Ammon's horn (tissue), 1 donor: ENCODE measurements around the gene TAGLN.

ENCODE experiments used
- DNase-seq: peaks from one replicate; pipeline ENCODE4 v3.0.0-alpha.2; 2016; ENCODE audit warnings: low spot score

TAGLN gene

DNA sequence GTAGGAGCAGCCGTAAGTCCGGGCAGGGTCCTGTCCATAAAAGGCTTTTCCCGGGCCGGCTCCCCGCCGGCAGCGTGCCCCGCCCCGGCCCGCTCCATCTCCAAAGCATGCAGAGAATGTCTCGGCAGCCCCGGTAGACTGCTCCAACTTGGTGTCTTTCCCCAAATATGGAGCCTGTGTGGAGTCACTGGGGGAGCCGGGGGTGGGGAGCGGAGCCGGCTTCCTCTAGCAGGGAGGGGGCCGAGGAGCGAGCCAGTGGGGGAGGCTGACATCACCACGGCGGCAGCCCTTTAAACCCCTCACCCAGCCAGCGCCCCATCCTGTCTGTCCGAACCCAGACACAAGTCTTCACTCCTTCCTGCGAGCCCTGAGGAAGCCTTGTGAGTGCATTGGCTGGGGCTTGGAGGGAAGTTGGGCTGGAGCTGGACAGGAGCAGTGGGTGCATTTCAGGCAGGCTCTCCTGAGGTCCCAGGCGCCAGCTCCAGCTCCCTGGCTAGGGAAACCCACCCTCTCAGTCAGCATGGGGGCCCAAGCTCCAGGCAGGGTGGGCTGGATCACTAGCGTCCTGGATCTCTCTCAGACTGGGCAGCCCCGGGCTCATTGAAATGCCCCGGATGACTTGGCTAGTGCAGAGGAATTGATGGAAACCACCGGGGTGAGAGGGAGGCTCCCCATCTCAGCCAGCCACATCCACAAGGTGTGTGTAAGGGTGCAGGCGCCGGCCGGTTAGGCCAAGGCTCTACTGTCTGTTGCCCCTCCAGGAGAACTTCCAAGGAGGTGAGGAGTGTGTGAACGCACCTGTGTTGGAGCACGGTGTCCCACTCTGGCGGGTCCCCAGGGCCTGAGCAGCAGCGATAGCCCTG lies at the start of gene TAGLN:
TAGLN (plus strand) TSS at position 318 of the 863 bp plus-strand sequence. CDS start 3,644 bp downstream, outside the sequence.
- no peak for DNase-seq

DNA sequence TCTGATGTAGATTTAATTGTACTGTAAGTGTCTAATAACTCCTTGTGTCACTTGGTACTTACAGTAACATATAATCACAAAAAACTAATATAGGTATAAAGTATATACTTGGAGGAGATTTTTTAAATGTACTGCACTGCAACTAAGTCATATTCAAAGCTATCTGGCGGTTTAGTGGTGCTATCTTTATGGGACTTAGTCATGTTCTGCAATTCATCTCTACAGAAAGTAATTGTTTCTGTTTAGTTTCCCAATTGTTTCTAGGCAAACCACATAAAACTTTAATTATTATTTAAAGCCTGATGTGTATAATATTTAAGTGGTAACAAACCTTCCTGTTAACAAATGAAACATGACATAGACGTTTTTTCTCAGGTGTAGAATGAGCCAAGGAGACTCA lies 47.1 kb upstream of the TAGLN start:
- DNase-seq, result no peak

DNA sequence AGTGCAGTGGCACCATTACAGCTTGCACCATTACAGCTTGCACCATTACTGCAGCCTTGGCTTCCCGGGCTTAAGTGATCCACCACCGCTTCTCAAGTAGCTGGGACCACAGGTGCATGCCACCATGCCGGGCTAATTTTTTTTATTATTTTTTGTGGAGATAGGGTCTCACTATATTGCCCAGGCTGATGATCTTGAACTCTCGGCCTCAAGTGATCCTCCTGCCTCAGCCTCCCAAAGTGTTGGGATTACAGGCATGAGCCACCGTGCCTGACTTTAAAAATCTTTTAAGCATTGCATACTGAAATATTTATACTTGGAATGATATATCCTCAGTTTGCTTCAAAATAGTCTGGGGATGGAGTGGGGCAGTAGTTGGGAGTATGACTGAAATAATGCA lies 44.7 kb upstream of the TAGLN start:
- DNase-seq, result no peak

DNA sequence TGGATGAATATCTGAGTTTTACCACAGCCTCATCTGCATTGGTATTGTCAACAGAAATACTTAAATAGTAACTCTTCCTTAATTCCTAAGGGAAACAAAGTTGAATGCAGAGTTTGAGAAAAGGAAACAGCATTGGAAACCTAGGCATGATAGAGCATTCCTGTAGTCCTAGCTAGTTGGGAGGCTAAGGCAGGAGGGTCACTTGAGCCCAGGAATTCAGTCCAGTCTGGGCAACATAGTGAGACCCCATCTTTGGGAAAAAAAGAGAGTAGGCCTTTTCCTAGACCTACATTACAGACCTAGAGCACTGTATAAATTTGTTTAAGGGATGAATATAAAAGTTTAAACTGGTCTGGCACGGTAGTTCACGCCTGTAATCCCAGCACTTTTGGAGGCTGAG lies 41.7 kb upstream of the TAGLN start:
- DNase-seq, result no peak

DNA sequence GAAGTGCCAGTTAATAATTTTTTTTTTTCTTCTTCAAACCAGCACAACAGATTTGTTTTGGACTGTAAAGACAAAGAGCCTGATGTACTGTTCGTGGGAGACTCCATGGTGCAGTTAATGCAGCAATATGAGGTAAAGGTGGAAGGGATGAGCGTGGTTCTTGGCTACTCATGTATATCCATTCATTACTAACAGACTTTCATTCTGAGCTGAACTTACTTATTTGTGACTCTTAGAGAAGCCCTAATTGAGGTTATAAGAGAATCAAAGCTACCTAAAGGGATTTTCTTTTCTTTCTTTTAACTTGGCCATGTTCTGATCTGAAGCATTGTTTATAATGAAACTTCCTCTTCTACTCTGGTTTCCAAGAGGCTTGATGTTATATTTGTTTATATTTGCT lies 39.3 kb upstream of the TAGLN start:
- DNase-seq, result no peak

DNA sequence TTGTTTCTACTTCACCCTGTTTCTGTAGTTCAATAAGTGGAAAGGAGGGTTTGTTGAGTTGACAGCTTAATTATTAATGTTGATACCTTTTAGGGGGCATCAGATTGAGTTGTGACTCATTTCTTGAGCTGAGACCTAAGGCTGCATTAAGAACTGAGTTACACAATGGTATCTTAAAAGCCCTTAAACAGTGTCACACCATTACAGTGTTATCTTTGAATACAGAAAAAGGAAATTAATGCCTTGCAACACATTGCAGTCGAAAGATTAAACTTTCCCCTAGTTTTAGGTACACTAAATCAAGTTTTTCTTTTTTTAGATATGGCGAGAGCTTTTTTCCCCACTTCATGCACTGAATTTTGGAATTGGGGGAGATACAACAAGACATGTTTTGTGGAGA lies 38.3 kb upstream of the TAGLN start:
- DNase-seq, result no peak

DNA sequence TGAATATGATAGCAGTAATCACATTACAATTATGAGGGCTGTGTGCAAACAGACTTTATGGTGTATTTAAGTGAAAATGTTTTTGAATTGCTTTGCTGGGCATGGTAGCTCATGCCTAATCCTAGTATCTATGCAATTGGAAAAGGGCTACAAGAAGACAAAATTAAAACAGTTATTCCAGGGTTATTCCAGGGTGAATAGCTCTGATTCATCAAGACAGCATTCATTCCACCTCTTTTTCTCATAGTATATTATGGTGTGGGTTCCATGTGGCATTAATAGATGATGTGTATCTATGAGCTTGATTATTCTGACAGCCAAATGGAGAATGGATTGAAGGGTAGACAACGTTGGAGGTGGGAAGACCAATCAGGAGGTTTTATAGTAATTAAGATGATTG lies 32.7 kb upstream of the TAGLN start:
- DNase-seq, result no peak

DNA sequence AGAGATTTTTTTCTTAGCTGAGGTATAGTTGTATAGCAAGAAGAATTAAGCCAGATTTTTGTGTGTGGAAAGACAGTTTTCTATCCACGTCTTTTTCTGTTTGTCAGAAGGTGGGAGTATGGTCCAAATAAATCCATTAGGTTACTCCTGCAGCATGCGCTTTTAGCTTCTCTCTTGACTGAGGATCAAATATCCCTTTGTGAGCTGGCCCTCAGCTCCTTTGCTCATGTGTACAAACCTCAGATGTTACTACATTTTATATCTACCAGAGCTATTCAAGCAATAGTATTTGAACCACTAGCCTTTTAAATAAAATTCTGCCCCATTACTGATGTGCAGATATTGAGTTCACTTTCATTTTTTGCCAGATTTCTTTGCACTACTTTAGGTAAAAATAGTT lies 29.4 kb upstream of the TAGLN start:
- DNase-seq, result no peak

DNA sequence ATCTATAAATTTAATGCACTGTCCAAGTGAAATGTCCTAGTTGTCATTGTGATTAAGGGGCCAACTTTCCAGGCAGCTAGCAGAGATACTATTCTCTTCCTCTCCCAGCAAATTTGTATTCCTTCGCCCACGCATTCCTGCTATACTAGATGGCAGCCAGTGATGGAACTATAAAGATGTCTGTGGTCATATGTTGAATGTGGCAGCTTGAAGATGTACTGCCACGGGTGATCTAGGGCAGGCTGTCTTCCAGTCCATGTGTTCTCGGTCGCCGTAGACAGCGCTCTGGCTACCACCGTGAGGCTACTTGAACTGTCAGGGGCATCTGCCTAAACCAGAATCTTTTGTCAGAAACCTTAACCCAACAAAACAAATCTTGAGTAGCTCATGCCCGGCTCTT lies 29.0 kb upstream of the TAGLN start:
- no peak for DNase-seq

DNA sequence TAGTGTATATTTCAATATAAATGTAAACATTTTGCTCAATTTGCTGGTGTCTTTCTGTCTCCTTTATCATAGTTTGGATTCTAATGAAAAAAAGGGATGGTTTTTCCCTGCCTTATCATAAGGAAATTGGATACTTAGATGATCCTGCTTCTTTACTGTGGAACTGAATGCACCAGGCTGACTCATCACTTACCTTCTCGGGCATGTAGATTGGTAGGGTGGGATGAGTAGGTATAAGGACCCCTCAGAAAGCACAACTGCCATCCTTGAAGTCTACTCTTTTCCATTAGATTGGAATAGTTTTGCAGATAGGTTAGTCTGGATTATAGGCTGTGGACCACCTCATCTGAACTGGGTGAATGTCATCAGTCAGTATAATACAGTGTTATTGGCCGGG lies 28.2 kb upstream of the TAGLN start:
- DNase-seq, result no peak

DNA sequence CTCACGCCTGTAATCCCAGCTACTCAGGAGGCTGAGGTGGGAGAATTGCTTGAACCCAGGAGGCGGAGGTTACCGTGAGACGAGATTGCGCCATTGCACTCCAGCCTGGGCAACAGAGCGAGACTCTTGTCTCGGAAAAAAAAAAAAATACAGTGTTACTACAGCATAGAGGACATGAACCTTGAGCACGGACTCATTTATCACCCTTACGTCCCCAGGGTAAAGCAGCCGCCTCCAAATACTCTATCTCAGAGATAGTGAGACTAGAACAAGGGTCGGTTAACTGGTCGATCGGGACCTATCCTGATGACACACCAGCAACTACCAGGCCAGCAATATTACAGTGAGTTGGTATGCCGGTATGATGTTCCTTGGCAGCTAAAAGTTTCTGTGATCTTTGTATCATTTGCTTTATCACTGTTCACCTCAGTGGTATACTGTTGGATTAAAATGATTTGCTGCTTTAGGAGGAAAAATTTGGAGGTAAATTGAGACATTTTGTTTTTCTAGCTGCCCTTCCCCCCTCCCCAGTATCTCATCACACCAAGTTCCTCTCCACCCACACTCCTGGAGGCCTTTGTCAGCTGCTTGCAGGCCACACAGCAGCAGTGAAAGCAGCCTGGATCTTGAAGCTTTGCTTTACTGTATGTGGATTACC lies 27.6 kb upstream of the TAGLN start:
- DNase-seq, result no peak

DNA sequence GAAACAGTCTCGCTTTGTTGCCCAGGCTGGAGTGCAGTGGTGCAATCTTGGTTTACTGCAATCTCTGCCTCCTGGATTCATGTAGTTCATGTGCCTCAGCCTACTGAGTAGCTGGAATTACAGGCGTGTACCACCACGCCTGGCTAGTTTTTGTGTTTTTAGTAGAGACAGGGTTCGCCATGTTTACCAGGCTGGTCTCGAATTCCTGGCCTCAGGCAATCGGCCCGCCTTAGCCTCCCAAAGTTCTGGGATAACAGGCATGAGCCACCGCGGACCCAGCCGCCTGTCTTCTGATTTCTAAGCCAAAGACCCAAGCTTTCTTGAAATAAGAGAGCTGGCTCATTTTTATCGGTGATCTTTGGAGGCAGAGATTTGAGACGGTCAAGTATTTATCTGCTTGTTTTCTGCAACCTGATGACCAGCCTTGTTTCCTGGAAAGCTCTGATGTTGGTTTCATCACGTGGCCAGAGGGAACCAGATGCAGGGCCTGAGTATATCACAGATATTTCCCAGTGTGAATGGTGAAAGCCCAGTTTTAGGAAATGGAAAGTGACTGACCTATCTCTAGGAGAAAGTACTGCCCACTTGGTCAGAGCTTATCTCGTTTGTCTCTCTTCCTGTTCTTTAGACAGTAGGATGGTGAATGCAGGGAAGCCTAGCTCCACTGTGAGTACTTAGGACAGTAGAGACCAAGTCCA lies 26.3 kb upstream of the TAGLN start:
- DNase-seq, result no peak

DNA sequence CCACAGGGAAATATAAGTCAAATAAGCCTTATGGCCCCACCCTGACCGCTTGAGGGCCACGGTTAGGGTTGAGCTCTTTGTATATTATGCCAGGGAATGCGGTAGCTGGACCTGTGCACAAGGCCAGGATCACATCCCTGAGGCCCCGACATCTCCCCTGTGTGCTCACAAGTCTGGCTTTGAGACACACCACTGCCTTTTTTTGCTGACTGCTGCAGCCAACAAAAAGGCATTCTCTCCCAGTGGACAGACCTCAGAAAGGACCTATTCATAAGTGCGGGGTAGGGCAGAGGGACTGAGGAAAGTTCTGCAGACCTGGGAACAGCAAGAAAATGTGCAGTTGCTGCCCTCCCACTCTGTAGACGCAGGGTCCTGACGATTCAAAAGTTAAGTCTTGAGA lies 24.1 kb upstream of the TAGLN start:
- DNase-seq, result peak; percentile 82

DNA sequence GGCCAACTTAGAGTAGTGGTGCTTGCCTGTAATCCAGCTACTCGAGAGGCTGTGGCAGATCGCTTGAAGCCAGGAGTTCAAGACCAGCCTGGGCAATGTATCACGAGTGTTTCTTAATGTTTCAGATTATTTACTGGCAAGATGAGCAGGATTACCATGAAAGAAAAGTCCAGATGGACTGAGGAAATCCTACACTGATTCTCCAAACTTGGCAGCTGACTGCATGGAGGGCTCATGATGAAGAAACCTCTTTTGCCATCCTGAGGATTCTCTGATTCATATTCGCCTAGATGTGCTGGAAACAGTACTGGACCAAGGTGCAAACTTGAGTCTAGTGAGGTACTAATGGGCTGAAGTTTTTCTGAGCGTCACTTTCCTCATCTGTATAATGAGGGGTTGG lies 23.4 kb upstream of the TAGLN start:
- DNase-seq, result no peak

DNA sequence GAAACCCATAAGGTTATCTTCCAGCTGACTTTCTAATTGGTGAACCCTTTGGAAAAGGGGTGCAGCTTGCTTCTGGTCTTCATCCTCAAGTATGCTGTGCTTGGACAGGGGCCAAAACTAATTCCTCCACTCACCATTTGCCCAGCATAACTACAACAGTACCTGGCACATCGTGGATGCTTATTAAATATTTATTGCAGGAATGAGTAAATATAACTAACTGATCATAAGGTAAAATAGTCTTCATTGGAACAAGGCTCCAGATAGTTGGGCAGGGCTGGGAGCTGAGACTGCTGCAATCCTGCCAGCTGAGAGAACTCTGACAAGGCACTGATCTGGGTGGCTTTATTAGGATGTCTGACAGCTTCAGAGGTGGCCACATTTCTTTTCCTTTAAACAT lies 23.0 kb upstream of the TAGLN start:
- DNase-seq, result no peak

DNA sequence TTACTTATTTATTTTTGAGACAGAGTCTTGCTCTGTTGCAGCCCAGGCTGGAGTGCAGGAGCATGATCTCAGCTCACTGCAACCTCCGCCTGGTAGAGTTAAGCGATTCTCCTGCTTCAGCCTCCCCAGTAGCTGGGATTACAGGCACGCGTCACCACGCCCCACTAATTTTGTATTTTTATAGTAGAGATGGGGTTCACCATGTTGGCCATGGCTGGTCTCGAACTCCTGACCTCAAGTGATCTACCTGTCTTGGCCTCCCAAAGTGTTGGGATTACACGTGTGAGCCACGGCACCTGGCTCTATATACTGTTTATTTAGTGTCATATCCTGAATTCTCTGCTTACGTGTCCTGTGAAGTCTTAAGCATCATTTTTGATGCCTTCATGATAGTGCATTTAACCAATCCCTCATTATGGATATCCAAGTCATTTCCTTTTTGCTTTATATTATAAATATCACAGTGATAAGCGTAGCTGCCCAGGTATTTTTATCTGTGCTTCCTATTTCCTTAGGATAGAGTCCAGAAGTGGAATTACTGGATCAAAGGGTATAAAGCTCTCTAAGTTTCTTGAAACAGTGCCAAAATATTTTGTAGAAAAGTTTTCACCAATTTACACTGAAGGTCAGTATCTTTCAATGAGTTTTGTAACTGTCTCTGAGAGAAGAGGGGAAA lies 21.5 kb upstream of the TAGLN start:
- no peak for DNase-seq

DNA sequence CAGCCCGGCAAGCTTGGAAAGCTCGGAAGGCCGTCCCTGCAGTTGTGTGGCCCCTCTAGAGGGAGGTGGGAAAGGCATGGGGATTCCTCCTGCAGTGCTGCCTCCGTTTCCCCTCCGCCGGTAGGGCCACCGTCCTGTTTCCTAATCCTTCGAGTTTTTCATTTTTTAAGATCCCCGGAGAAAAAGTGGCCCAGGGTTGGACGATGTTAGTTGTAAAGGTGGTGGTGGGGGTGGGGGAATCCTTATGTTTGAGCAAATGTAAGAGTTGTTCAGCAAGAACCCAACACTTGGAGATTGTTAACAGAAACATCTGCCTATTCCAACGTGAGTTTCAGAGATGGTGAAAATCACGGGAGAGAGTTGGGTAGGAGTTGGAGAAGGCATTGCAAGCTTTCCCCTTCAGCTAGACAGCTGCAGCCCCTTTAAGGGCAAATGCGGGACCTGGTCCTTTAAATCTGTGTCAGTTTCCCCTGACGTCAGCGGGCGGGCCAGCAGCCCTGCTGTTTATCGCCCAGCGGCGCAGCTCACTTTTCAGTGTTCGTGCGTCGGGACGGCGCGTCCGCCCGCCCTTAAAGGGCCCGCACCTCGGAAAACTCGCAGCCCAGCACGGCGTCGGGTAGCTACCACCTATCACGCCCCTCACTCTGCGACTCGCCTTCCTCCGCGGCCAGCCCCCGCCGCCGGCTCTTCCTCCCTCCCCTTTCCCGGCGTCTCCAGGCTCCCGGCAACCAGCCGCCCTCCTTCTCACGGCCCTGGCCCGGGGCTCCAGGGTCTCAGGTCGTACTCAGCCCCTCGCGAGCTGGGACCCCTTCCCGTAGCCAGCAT lies 20.7 kb upstream of the TAGLN start, which contains the start of gene SIDT2:
SIDT2 (plus strand) TSS at position 534 of the 825 bp plus-strand sequence. CDS start 521 bp downstream, outside the sequence.
- peak; percentile 98 for DNase-seq

DNA sequence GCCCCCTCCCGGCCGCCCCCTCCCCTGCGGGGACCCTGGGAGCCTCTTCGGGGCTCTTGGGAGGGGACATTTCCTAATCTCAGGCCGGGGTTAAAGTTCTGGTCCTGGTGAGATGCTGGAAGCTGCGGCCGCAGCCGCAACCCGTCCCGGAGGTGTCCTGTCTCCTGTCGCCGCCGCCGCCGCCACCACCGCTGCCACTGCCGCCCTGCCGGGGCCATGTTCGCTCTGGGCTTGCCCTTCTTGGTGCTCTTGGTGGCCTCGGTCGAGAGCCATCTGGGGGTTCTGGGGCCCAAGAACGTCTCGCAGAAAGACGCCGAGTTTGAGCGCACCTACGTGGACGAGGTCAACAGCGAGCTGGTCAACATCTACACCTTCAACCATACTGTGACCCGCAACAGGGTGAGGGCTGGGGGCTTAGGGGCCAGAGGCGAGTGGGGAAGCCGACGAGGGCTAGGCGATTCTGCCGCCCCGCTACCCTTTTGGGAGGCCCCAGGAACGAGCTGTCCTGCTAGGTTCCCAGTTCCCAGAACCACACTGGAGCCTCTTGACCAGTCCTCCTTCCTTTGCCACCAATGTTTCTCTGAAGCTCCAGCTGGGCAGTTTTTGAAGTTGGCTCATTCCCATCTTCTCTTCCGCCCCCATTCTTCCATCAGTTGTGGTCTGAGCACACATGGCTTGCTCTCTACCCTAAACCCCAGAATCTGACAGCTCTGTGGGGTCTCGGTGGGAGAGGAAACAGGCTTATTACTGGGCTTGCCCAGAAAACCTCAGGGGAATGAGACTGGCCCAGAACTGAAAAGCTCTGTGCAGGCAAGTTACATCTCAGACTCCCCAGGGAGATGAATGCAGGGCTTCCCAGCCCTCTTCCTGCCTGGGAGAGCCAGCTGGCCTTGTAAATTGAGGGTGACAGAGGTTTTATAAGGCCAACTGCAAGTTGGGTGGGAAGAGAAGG lies 19.8 kb upstream of the TAGLN start:
- DNase-seq, result peak; percentile 43

DNA sequence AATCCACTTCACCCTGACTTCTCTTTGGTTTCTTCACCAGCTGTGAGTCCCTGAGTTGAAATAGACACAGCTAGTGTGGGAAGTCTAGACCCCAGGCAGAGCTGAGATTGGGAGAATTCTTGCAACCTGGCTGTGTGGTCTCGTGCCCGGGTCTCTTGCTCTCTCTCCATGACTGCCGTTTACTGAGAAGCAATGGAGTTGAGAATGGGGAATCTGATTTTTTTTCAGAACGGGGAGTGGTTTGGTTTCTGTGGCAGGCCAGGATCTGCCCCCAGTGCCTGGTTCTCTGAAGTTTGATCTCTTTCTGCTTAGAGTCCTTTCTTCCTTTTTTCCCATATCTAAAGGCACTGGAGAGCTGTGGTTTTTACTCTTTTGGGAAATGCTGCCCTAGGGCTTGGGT lies 19.1 kb upstream of the TAGLN start:
- no peak for DNase-seq
